Osteocyte (in vitro differentiated cells): ENCODE results near the gene RGS5. TPM values are rescaled to one million over a fixed set of nuclear protein-coding genes. Genes with fewer than 3 reads are reported as not detected.
A peak's percentile ranks its signal among the peaks of the same experiment; 100 is the strongest.

ENCODE experiments used
- DNase-seq: peaks from one replicate; pipeline ENCODE4 v3.0.0; 2021; ENCODE audit warnings: mixed read lengths; ENCODE audit not compliant: unreplicated experiment; ENCODE audit errors: extremely low spot score
- H3K27ac Mint-ChIP-seq: one replicate; pipeline ENCODE4 v1.8.0; 2021; ENCODE audit warnings: mild to moderate bottlenecking, mixed read lengths; ENCODE audit not compliant: unreplicated experiment
- H3K27me3 Mint-ChIP-seq: one replicate; pipeline ENCODE4 v1.8.0; 2021; ENCODE audit warnings: mixed read lengths; ENCODE audit not compliant: unreplicated experiment
- H3K36me3 Mint-ChIP-seq: one replicate; pipeline ENCODE4 v1.8.0; 2021; ENCODE audit warnings: mixed read lengths; ENCODE audit not compliant: unreplicated experiment
- H3K4me1 Mint-ChIP-seq: one replicate; pipeline ENCODE4 v1.8.0; 2021; ENCODE audit warnings: mixed read lengths; ENCODE audit not compliant: unreplicated experiment
- H3K4me3 Mint-ChIP-seq: one replicate; pipeline ENCODE4 v1.8.0; 2021; ENCODE audit warnings: mild to moderate bottlenecking, moderate library complexity, mixed read lengths; ENCODE audit not compliant: unreplicated experiment
- H3K9me3 Mint-ChIP-seq: one replicate; pipeline ENCODE4 v1.8.0; 2021; ENCODE audit warnings: mixed read lengths; ENCODE audit not compliant: unreplicated experiment
- CTCF ChIP-seq: fragments of 200-600 bp; sonication (generic); IDR thresholded peaks from 2 replicates; pipeline ENCODE4 v1.5.0; 2021; ENCODE audit warnings: antibody characterized with exemption, mild to moderate bottlenecking, moderate library complexity
- total RNA-seq: library from RNA; stranded (reverse); gene quantifications from 2 replicates; pipeline ENCODE4 v1.2.1, GENCODE V29; 2021

The RGS5 gene
- total RNA-seq, 1 donor from 2014 or later: 187 TPM

DNA sequence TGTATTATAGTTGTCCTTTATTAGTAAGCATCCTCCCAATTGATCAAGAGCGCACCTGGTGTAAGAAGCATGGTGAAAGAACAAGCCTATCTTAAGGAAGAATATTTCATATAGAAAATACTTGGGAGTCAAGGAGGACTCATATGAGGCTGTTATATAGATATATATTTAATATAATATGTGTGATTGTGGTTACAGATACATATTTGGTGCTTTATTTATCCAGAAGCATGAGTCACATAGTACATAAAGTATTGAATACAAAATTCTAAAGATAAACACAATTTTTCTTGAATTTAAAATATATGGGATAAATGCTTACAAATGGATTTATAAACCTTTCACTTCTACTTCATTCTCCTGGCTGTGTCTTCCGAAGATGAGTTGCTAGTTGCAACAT is 60.6 kb downstream of the RGS5 start:
- no peaks in the 10 kb centered on the region for H3K27me3 Mint-ChIP-seq
- peaks cover under 1% of the 10 kb centered on the region for H3K9me3 Mint-ChIP-seq
- H3K4me1 Mint-ChIP-seq: peaks cover 10% of the 10 kb centered on the region
- H3K36me3 Mint-ChIP-seq: peaks cover 14% of the 10 kb centered on the region
- no peak for TF ChIP-seq CTCF
- no peak for DNase-seq
- H3K27ac Mint-ChIP-seq: no peak overlapping the region
- H3K4me3 Mint-ChIP-seq: no peak overlapping the region

GRCh38 chr1:163141556-163141955 is 61.2 kb downstream of the RGS5 start:
- Mint-ChIP-seq H3K9me3 (peaks cover 5% of the 10 kb centered on the region), H3K27ac (no peak overlapping the region), H3K4me3 (no peak overlapping the region), H3K27me3 (no peaks in the 10 kb centered on the region), H3K36me3 (peaks cover 16% of the 10 kb centered on the region), H3K4me1 (peaks cover 10% of the 10 kb centered on the region)
- no peak for TF ChIP-seq CTCF
- DNase-seq: no peak

GRCh38 chr1:163137556-163138265 is 65.0 kb downstream of the RGS5 start:
- Mint-ChIP-seq H3K4me3 (no peak overlapping the region), H3K36me3 (peaks cover 5% of the 10 kb centered on the region), H3K27ac (no peak overlapping the region), H3K4me1 (peaks cover 7% of the 10 kb centered on the region), H3K9me3 (peaks cover 5% of the 10 kb centered on the region), H3K27me3 (no peaks in the 10 kb centered on the region)
- DNase-seq: no peak
- TF ChIP-seq CTCF: no peak

GRCh38 chr1:163131981-163132380 is 70.7 kb downstream of the RGS5 start:
- H3K4me1 Mint-ChIP-seq: peaks cover 19% of the 10 kb centered on the region
- no peak overlapping the region for H3K4me3 Mint-ChIP-seq
- H3K36me3 Mint-ChIP-seq: peaks cover 2% of the 10 kb centered on the region
- peaks cover 2% of the 10 kb centered on the region for H3K9me3 Mint-ChIP-seq
- DNase-seq: no peak
- no peak for TF ChIP-seq CTCF
- H3K27ac Mint-ChIP-seq: no peak overlapping the region
- H3K27me3 Mint-ChIP-seq: no peaks in the 10 kb centered on the region

DNA sequence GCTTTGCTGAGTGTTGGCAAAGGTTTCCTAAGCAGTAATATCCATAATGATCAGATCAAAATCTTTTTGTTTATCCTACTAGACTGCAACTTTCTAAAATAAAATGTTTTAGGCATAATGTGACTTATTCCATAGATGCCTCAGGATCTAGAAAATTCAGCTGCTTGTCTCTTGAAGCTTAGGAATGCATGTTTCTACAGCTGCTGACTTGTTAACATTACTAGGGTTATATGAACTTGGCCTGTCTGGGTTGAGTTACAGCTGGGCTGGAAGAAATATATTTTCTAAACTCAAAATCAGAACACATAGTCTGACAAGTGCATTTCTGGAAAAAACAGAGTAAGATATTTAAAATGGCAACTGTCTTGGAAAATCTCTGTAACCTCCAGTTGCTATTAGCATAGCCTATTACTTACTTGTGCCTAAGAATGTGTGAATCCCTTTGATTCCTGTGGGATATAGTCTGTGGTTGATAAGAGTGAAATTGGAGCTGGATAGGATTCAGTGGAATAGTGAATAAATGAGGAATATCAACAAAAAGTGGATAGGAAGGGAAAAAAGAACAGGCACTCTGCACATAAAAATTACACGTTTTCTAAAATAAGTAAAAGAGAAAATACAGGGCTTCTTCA is 72.4 kb downstream of the RGS5 start:
- no peak for TF ChIP-seq CTCF
- H3K36me3 Mint-ChIP-seq: no peaks in the 10 kb centered on the region
- H3K4me1 Mint-ChIP-seq: peaks cover 19% of the 10 kb centered on the region
- no peaks in the 10 kb centered on the region for H3K9me3 Mint-ChIP-seq
- no peak for DNase-seq
- H3K27ac Mint-ChIP-seq: peak overlapping the region; percentile 67
- no peaks in the 10 kb centered on the region for H3K27me3 Mint-ChIP-seq
- no peak overlapping the region for H3K4me3 Mint-ChIP-seq
